Activated CD4-positive, CD25-positive, alpha-beta regulatory T cell (primary cell): ENCODE results near the gene MPHOSPH10.
"Not testable (repeated sequence)": the region's sequence is repeated elsewhere in the genome, so short reads cannot be mapped to it uniquely, and the experiment has no call there.

Experiments used
- DNase-seq, 4 experiments: peaks; one replicate each; lab custom pipeline; 2025; lab: John Stamatoyannopoulos, UW

MPHOSPH10 gene

GRCh38 chr2:71130152-71130904, at the start of gene MPHOSPH10, which contains the start of gene MCEE:
TSS of gene MPHOSPH10 (plus strand) at chr2:71130634. CDS start at chr2:71130666, 32 bp downstream.
TSS of gene MCEE (minus strand) at chr2:71130229. CDS start at chr2:71130219, 10 bp downstream.
- DNase-seq = peak; percentile 75 to 79 (median 76)

DNA sequence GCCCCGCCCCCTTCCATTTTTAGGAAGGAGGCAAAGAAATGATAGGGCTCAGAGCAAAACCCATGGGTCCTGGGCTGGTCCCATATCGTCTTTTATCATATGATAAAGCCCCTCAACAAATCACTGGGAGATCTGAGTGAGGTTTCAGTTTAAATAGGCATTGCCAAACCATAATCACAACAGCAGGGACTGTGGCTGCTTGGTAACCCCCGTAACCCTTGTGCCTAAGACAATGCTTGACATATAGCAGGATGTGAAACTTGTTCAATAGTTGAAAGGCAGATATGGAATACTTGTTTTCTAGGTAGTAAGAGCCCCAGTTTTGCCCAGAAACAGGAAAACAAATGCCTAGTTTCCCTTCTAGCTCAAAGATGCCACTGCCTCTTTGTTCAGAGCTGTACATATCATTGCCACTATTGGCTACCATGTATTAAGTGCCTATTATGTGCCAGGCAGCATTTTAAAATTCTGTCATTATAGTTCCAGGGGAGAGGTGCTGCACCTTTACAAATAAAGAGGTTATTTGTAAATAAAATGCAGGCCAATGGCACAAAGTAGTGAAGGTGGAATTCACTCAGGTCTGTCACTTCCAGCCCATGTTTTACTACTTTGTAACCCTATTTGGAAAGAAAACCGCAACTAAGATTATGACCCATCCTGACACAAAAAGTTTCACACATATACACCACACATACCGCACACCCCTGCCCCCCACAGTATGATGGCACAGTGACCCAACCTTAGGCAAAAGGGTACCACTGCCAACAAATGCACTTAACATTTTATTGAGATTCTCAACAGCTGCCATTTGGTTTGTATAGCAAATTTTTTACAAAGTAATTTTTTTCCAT, 47.8 kb upstream of the MPHOSPH10 start:
- no peak for DNase-seq

- DNase-seq = not testable (repeated sequence)
These were observed 47.1 kb upstream of the MPHOSPH10 start for GRCh38 chr2:71083297-71083696.

DNA sequence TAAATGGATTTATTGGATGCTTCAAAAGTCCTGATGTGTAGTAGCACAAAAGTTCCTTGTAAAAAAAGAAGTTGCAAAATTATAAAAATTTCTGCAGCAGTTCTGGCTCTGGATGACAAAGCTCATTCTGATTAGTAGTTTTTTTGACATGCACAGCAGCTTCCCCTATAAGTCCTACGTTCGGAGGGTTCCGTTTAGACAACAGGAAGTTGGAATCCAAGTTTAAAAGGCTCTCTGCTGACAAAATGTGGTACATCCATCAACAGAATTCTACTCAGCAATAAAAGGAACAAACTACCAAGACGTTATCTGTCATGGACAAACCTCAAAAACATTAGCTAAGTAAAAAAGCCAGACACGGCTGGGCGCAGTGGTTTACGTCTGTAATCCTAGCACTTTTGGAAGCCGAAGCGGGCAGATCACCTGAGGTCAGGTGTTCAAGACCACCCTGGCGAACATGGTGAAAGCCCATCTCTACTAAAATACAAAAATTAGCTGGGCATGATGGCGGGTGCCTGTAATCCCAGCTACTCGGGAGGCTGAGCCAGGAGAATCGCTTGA, 46.6 kb upstream of the MPHOSPH10 start:
- DNase-seq = not testable (repeated sequence)

DNA sequence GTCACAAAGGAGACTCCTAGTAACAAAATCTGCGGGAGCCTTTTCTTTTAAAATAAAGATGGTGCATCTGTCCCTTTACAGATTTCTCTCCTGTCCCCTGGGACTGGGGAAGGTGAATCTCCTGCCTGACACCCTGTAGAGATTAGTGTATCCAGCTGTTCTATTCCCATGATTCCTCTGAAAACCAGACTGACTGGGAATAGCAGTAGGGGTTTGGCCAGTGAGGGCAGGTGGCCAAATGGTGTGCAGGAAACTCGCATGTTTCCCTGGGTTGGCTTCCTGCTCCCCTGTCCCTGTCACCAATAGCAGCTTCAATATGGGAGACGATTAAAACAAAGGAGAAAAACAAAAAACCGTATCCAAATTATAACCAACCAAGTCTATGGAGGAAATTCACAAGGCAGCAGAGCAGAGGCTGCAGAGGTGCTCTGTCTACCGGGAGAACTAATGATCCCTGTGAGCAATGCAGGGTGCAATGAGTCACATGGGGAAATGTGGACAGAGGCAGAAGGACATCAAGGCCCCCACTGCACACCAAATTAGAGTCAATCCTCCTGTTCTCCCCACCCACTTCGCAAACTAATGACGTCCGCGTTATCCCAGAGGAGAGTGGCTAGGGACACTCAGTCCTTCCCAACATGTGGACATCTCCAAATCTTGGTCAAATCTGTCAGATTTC, 45.0 kb upstream of the MPHOSPH10 start:
- DNase-seq = not testable (repeated sequence)

DNA sequence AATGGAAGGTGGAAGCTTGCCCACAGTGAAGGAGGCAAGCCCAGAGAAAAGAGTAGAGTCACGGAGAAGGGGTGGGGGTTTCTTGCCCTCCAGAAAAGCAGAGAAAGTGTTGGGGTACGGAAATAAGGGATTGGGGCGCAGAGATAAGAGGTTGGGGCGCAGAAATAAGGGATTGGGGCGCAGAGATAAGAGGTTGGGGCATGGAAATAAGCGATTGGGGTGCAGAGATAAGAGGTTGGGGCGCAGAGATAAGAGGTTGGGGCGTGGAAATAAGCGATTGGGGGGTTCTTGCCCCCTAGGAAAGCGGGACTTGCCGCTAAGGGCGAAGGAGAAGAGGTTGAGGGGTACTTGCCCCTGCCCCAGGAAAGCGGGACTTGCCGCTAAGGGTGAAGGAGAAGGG, 41.0 kb upstream of the MPHOSPH10 start:
- not testable (repeated sequence) for DNase-seq

DNA sequence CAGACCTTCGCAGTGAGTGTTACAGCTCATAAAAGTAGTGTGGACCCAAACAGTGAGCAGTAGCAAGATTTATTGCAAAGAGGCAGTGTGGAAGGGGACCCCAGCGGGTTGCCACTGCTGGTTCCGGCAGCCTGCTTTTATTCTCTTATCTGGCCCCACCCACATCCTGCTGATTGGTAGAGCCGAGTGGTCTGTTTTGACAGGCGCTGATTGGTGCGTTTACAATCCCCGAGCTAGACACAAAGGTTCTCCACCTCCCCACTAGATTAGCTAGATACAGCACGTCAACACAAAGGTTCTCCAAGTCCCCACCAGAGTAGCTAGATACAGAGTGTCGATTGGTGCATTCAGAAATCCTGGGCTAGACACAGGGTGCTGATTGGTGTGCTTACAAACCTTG, 38.6 kb upstream of the MPHOSPH10 start:
- not testable (repeated sequence) for DNase-seq

DNA sequence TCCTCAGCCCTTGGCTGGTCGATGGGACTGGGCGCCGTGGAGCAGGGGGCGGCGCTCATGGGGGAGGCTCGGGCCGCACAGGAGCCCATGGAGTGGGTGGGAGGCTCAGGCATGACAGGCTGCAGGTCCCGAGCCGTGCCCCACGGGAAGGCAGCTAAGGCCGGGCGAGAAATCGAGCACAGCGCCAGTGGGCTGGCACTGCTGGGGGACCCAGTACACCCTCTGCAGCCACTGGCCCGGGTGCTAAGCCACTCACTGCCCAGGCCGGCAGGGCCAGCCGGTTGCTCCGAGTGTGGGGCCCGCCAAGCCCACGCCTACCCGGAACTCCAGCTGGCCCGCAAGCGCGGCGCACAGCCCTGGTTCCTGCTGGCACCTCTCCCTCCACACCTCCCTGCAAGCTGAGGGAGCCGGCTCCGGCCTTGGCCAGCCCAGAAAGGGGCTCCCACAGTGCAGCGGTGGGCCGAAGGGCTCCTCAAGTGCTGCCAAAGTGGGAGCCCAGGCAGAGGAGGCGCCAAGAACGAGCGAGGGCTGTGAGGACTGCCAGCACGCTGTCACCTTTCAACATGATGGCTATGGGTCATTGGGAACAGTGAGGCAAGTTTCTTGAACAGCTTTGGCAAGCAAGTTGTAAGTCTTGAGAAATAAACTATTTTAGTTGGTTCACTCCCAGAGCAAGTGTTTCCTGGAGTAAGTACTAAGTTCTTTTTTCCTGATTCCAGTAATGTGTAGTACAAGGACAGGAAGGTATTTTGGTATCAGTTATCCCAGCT, 37.8 kb upstream of the MPHOSPH10 start:
- not testable (repeated sequence) for DNase-seq

DNA sequence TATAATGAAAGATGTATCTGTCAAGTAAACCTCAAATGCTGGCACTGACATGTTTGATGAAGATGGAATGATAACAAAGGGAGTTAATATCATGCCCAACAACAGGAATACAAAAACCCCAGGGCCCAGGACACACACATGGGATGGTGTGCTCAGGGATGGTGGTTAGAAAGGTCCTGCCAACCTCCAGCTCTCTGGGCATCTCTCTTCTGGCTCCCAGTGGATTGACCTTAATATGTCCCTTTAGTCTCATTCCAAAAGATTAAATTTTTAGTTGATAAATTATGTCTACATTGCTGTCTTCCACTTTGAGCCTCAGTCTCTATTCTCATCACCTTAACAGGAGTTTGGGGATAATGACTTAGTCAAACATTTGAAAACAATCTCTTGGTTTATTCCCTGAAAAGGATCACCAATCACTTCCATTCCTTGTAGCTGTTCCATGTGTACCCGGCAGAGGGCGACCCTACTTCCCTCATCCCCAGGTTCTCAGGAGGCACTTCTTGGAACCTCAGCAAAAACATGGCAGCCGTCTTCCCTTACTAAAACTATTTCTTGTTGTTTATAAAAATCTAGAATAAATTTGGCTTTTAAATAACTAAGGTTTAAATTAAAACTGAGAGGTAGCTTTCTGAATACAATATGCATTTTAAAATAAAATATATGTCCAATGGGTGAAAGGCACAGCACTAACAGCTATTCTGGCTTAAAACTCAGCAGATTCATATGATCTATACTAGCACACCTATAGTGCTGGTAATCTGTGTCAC, 30.1 kb upstream of the MPHOSPH10 start:
- DNase-seq = no peak

DNA sequence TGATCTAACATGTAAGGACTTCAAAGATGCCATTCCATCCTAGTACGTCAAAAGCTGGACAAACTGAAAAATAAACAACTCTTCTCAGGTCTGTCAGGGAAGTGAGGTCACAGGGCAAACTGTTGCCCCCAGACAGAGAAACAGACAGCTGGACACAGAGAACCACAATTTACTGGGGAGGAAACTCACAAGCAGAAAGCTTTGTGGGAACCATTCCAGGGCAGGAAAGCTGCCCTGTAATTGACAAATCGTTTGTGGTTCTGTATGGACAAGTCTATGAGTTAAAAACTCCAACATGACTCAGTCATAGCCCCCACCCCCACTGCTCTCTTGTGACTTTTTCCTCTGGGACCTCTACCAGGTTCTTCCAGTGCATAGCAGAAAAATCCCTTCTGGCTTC, 28.8 kb upstream of the MPHOSPH10 start:
- DNase-seq = no peak

GRCh38 chr2:71102981-71103681, 27.3 kb upstream of the MPHOSPH10 start:
- no peak for DNase-seq

GRCh38 chr2:71103809-71104208, 26.6 kb upstream of the MPHOSPH10 start:
- DNase-seq = no peak

DNA sequence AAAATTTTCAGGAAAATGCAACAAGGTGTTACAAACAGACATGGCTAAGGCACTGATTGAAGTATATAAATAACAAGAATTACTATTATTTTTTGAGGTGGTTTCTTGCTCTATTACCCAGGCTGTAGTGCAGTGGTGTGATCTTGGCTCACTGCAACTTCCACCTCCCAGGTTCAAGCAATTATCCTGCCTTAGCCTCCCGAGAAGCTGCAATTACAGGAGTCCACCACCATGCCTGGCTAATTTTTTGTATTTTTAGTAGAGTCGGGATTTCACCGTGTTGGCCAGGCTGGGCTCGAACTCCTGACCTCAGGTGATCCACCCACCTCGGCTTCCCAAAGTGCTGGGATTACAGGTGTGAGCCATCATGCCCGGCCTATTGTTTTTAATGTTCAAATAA, 24.0 kb upstream of the MPHOSPH10 start:
- not testable (repeated sequence) for DNase-seq

- DNase-seq = no peak
These were observed 22.3 kb upstream of the MPHOSPH10 start for GRCh38 chr2:71108091-71108490.

DNA sequence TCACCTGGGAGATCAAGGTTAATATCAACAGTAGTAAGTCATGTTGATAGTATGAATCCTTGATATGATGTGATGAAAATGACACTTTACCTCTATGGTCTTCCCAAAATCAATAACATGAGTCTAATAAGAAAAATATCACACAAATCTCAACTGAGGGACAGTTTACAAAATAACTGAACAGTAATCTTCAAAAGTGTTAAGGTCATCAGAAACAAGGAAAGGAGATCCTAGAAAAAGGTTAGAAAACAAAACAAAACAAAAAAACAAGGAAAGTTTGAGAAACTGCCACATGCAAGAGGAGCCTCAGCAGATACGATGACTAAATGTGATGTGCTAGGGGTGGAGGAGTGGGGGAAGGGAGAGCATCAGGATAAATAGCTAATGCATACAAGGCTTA, 16.6 kb upstream of the MPHOSPH10 start:
- no peak for DNase-seq

GRCh38 chr2:71117063-71117462, 13.4 kb upstream of the MPHOSPH10 start:
- no peak for DNase-seq

DNA sequence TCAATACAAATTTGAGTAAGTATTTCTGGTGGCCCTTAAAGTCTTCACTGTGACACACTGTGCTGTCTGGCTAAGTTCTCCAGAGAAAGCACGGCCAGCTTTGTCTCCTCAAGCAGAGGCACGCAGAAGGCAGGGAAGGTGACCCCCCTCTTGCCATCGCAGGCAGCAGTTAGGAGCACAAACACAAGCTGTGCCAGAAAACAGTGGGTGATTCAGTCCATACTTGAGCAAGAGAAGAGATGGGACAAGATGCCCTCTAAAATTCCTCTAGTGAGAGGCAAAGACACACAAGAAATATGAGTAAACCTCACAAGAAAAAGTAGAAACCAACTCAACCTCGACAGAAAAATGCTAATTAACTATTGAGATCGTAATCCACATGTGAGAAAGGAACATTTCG, 10.2 kb upstream of the MPHOSPH10 start:
- DNase-seq = no peak

GRCh38 chr2:71121479-71121878, 9.0 kb upstream of the MPHOSPH10 start:
- DNase-seq = no peak

DNA sequence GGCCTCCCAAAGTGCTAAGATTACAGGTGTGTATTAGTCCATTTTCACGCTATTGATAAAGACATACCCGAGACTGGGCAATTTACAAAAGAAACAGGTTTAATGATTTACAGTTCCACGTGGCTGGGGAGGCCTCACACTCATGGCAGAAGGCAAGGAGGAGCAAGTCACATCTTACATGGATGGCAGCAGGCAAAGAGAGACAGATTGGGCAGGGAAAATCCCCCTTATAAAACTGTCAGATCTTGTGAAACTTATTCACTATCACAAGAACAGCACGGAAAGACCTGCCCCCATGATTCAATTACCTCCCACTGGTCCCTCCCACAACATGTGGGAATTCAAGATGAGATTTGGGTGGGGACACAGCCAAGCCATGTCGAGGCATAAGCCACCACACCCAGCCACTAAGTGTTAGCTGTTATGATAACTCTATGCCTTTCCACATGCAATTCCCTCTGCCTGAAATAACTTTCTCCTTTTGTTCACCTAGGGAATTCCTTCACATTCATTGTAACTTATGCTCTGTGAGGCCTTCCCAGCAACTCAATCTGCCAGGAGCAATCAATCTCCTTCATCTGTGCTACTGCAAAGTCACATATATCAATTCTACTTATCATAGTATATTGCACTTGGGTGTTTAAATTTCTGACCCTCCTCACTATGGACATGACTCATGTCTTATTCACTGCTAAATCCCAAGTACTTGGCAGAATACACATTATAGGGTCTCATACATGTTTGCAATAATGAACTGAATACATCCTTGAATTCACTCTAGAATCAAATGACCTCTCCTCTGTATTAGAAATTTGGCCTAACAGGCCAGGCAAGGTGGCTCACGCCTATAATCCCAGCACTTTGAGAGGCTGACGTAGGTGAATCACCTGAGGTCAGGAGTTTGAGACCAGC, 7.8 kb upstream of the MPHOSPH10 start:
- DNase-seq = no peak
